H1 (cell line): ENCODE data around the gene PGBD4. TPM values are rescaled to one million over a fixed set of nuclear protein-coding genes. Genes with fewer than 3 reads are reported as not detected.

Source experiments
- CTCF ChIA-PET: fragments of 300-600 bp; sonication (Branson Sonifier 250); formaldehyde crosslinking; loops from one replicate; lab custom pipeline; 2021; ENCODE audit not compliant: partially characterized antibody; lab: Charles Lee
- POLR2A ChIA-PET: fragments of 300-600 bp; sonication (Branson Sonifier 250); formaldehyde crosslinking; loops from one replicate; lab custom pipeline; 2021; ENCODE audit warnings: inconsistent platforms; ENCODE audit not compliant: partially characterized antibody; lab: Charles Lee
- DNase-seq, 2 experiments: peaks; one replicate each; pipeline versions ENCODE4 v3.0.0 to v3.0.0-alpha.2; 2010 to 2022; ENCODE audit warnings: low spot score in 2 of 2, low read depth in 1 of 2, mixed read lengths in 1 of 2
- FAIRE-seq: peaks from 2 replicates; lab custom pipeline; 2011; peaks lifted over from hg19 to GRCh38; lab: Jason Lieb, UNC
- H2AFZ ChIP-seq: 2 replicates; pipeline ENCODE4 v1.8.1; 2012; ENCODE audit warnings: low read length, inconsistent platforms
- H2AK5ac ChIP-seq: 2 replicates; pipeline ENCODE4 v1.6.1; 2013; ENCODE audit warnings: low read depth, low read length
- H2BK120ac ChIP-seq: replicated peaks from 2 replicates; pipeline ENCODE3; 2013; ENCODE audit warnings: low read depth, low read length, inconsistent platforms
- H2BK12ac ChIP-seq: 2 replicates; pipeline ENCODE4 v1.6.1; 2013; ENCODE audit warnings: low read depth, low read length
- H2BK15ac ChIP-seq: 2 replicates; pipeline ENCODE4 v1.6.1; 2013; ENCODE audit warnings: low read length
- H2BK20ac ChIP-seq: 2 replicates; pipeline ENCODE4 v1.6.1; 2013; ENCODE audit warnings: low read length
- H2BK5ac ChIP-seq: 2 replicates; pipeline ENCODE4 v1.6.1; 2013; ENCODE audit warnings: low read depth, low read length
- H3K14ac ChIP-seq: 2 replicates; pipeline ENCODE4 v1.6.1; 2013; ENCODE audit warnings: inconsistent platforms; ENCODE audit not compliant: insufficient read length
- H3K18ac ChIP-seq: 2 replicates; pipeline ENCODE4 v1.6.1; 2013; ENCODE audit warnings: low read length; ENCODE audit errors: extremely low read depth
- H3K23ac ChIP-seq: 2 replicates; pipeline ENCODE4 v1.6.1; 2013; ENCODE audit warnings: inconsistent platforms; ENCODE audit not compliant: insufficient read length
- H3K23me2 ChIP-seq: 2 replicates; pipeline ENCODE4 v1.6.1; 2013; ENCODE audit warnings: low read depth, low read length
- H3K27ac ChIP-seq: 2 replicates; pipeline ENCODE4 v1.6.1; 2011; ENCODE audit warnings: low read depth, low read length, inconsistent platforms
- H3K27me3 ChIP-seq, 4 experiments: replicated peaks in 1 of 4; 1 replicate in 1 of 4; 2 replicates in 3 of 4; pipeline versions ENCODE4 v1.6.1 to v1.8.1; 2011 to 2013; ENCODE audit warnings: low read length in 3 of 4, mild to moderate bottlenecking in 3 of 4, inconsistent platforms in 2 of 4, mixed read lengths in 2 of 4, moderate library complexity in 1 of 4; ENCODE audit not compliant: control insufficient read depth in 3 of 4, insufficient read depth in 3 of 4; ENCODE audit errors: extremely low read depth in 1 of 4
- H3K36me3 ChIP-seq, 4 experiments: 2 replicates each; pipeline versions ENCODE4 v1.6.1 to v1.8.1; 2011 to 2013; ENCODE audit warnings: mild to moderate bottlenecking in 4 of 4, low read length in 3 of 4, moderate library complexity in 2 of 4, control low read depth in 1 of 4, inconsistent platforms in 1 of 4; ENCODE audit not compliant: insufficient read depth in 4 of 4, control insufficient read depth in 2 of 4
- H3K4ac ChIP-seq: replicated peaks from 2 replicates; pipeline ENCODE3; 2013; ENCODE audit warnings: low read length, low read depth, mixed read lengths, inconsistent platforms; ENCODE audit not compliant: insufficient read length
- H3K4me1 ChIP-seq, 4 experiments: replicated peaks in 1 of 4; 1 replicate in 1 of 4; 2 replicates in 3 of 4; pipeline versions ENCODE4 v1.6.1 to v1.8.1; 2011 to 2013; ENCODE audit warnings: low read length in 3 of 4, inconsistent platforms in 2 of 4, mixed read lengths in 1 of 4; ENCODE audit not compliant: insufficient read depth in 4 of 4, control insufficient read depth in 3 of 4
- H3K4me2 ChIP-seq, 2 experiments: 2 replicates each; pipeline versions ENCODE4 v1.6.1 to v1.8.1; 2011 to 2013; ENCODE audit warnings: low read depth in 2 of 2, low read length in 2 of 2, control low read depth in 1 of 2, inconsistent platforms in 1 of 2, mild to moderate bottlenecking in 1 of 2; ENCODE audit not compliant: insufficient read depth in 1 of 2
- H3K4me3 ChIP-seq, 4 experiments: fragments of 200-600, 300-600 bp in 1 of 4; sonication (generic), shearing (Covaris generic), sonication (Bioruptor Twin) in 1 of 4; 2 replicates each; pipeline versions ENCODE4 v1.5.1 to v1.8.1; 2011 to 2016; ENCODE audit warnings: low read length in 4 of 4, low read depth in 3 of 4, control low read depth in 2 of 4, inconsistent platforms in 2 of 4, mild to moderate bottlenecking in 2 of 4, mixed read lengths in 1 of 4, moderate library complexity in 1 of 4; ENCODE audit not compliant: insufficient read depth in 2 of 4; ENCODE audit errors: extremely low read depth in 1 of 4
- H3K56ac ChIP-seq: replicated peaks from 2 replicates; pipeline ENCODE3; 2013; ENCODE audit warnings: low read depth, mild to moderate bottlenecking, mixed read lengths, low read length, inconsistent platforms; ENCODE audit not compliant: insufficient read length
- H3K79me1 ChIP-seq: 2 replicates; pipeline ENCODE4 v1.6.1; 2013; ENCODE audit warnings: low read depth, low read length, control low read depth
- H3K79me2 ChIP-seq, 2 experiments: 2 replicates each; pipeline versions ENCODE4 v1.6.1 to v1.8.1; 2012 to 2013; ENCODE audit warnings: low read length in 2 of 2, mild to moderate bottlenecking in 2 of 2, inconsistent platforms in 1 of 2; ENCODE audit not compliant: insufficient read depth in 2 of 2, control insufficient read depth in 1 of 2
- H3K9ac ChIP-seq, 4 experiments: replicated peaks in 1 of 4; 1 replicate in 1 of 4; 2 replicates in 3 of 4; pipeline versions ENCODE4 v1.6.1 to v1.8.1; 2011 to 2013; ENCODE audit warnings: low read depth in 3 of 4, low read length in 3 of 4, control low read depth in 2 of 4, mild to moderate bottlenecking in 2 of 4, moderate library complexity in 2 of 4, inconsistent platforms in 1 of 4; ENCODE audit errors: extremely low read depth in 1 of 4
- H3K9me3 ChIP-seq, 2 experiments: 2 replicates each; pipeline versions ENCODE4 v1.6.1 to v1.8.1; 2012 to 2013; ENCODE audit warnings: mild to moderate bottlenecking in 2 of 2, moderate library complexity in 2 of 2, control low read depth in 1 of 2, inconsistent platforms in 1 of 2, low read depth in 1 of 2, low read length in 1 of 2, mixed read lengths in 1 of 2; ENCODE audit not compliant: insufficient read depth in 2 of 2
- H4K20me1 ChIP-seq, 2 experiments: replicated peaks in 1 of 2; 2 replicates each; pipeline versions ENCODE3 to v1.8.1; 2011 to 2013; ENCODE audit warnings: inconsistent platforms in 2 of 2, low read length in 2 of 2, mild to moderate bottlenecking in 1 of 2; ENCODE audit not compliant: insufficient read depth in 2 of 2, control insufficient read depth in 1 of 2
- H4K5ac ChIP-seq: 2 replicates; pipeline ENCODE4 v1.6.1; 2013; ENCODE audit warnings: low read length, low read depth, mixed read lengths, inconsistent platforms; ENCODE audit not compliant: insufficient read length
- H4K8ac ChIP-seq: 2 replicates; pipeline ENCODE4 v1.8.0; 2013; ENCODE audit warnings: mild to moderate bottlenecking, moderate library complexity, low read length, inconsistent platforms; ENCODE audit not compliant: insufficient read depth; ENCODE audit errors: extremely low read depth
- H4K91ac ChIP-seq: replicated peaks from 2 replicates; pipeline ENCODE3; 2013; ENCODE audit warnings: low read length, mixed read lengths, inconsistent platforms; ENCODE audit not compliant: insufficient read length
- RAD21 ChIP-seq, 2 experiments: IDR thresholded peaks in 1 of 2; conservative IDR thresholded peaks in 1 of 2; 2 replicates each; pipeline ENCODE4 v1.6.1; 2011; ENCODE audit warnings: low read depth in 2 of 2, low read length in 2 of 2, improper control_type of control experiment in 1 of 2, inconsistent platforms in 1 of 2, mild to moderate bottlenecking in 1 of 2, moderate library complexity in 1 of 2
- RNF2 ChIP-seq: fragments of 200-900, 300-1000 bp; sonication (generic); IDR thresholded peaks from 2 replicates; pipeline ENCODE4 v1.7.1; 2016; ENCODE audit warnings: borderline replicate concordance, low read depth, mild to moderate bottlenecking, antibody characterized with exemption, low read length; ENCODE audit not compliant: poor library complexity, severe bottlenecking; ENCODE audit errors: missing control alignments
- SAP30 ChIP-seq: fragments of 300-600 bp; sonication (generic); IDR thresholded peaks from 2 replicates; pipeline ENCODE4 v1.7.1; 2012; ENCODE audit warnings: low read length, moderate library complexity, mild to moderate bottlenecking, inconsistent platforms; ENCODE audit not compliant: insufficient read depth, insufficient replicate concordance
- TAF7 ChIP-seq: optimal IDR thresholded peaks from 2 replicates; pipeline ENCODE3; 2011; ENCODE audit warnings: low read depth, mild to moderate bottlenecking, inconsistent platforms, low read length, moderate library complexity, borderline replicate concordance
- TBP ChIP-seq: IDR thresholded peaks from 2 replicates; pipeline ENCODE4 v1.6.1; 2011; ENCODE audit warnings: low read depth, low read length, improper control_type of control experiment
- whole genome bisulfite sequencing, 2 experiments: shearing (Covaris generic) in 1 of 2; methylation state at CpG; one replicate each; pipeline versions ENCODE4 v1.1.6 to v1.1.7; 2013 to 2015; ENCODE audit warnings: low lambda C conversion rate in 2 of 2, mixed read lengths in 2 of 2, inconsistent platforms in 1 of 2, low coverage in 1 of 2, missing lambda C conversion rate in 1 of 2; ENCODE audit not compliant: insufficient replicate concordance in 2 of 2, insufficient coverage in 1 of 2, insufficient read length in 1 of 2; ENCODE audit errors: extremely low coverage in 1 of 2, missing lambda C conversion rate in 1 of 2; 5-methylcytosine and 5-hydroxymethylcytosine counted together
- polyA plus RNA-seq, 7 experiments: library from polyadenylated mRNA; depleted of rRNA in 3 of 7; stranded (reverse) in 5 of 7; unstranded in 2 of 7; fragments of >200 nt in 5 of 7; fragments of 200-250 nt in 2 of 7; gene quantifications; 1 replicate in 5 of 7; 2 replicates in 1 of 7; 4 replicates in 1 of 7; pipeline versions ENCODE4 v1.2.1 to v1.2.3, GENCODE V29; 2011 to 2013; ENCODE audit warnings: missing spikeins in 2 of 7, mixed read lengths in 2 of 7
- total RNA-seq: library from RNA; stranded (reverse); fragmentation: NEBNext Ultra II Directional; extraction: Animal tissue kit (Norgen Biotek cat#: 25700); gene quantifications from 2 replicates; pipeline ENCODE4 v1.2.1, GENCODE V29; 2021

PGBD4 gene
- total and polyA plus RNA-seq, 2 of the 8 experiments (the other 6 are each of a cell fraction or from before 2014, with no cell fraction given), result 0.68 to 0.76 TPM

DNA sequence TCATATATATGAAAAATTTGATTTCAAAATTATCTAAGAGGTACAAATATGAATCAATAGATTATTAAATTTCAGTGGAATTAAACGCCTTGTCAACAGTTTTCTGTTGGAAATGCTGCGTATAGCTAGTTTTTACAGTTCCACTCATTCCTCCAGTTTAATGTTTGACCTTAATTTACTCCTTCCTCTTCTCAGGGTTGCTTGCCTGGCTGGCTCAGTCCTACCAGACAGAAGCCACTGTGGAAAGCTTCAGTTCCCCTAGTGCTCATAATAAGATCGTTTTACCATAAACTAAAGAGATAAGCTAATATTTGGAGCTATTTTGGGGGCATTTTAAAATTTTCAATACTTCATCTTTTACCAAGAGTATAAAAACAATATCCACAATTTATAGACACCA is 23.0 kb upstream of the PGBD4 start:
- FAIRE-seq (no peak), DNase-seq (no peak)
- WGBS, 2 experiments, result 91% methylated on average over 3 of the region's 3 CpGs; no CpG with 5 or more reads in 1 of the 2 experiments
- H3K79me2 ChIP-seq, result no peaks in the 10 kb centered on the region
- H3K9ac ChIP-seq, result no peak overlapping the region
- no peak overlapping the region for H3K4me3 ChIP-seq
- peaks cover 0 to 5% (median under 1%) of the 10 kb centered on the region in 4 experiments; a peak in 3 of 8 replicates for H3K36me3 ChIP-seq
- H2AFZ ChIP-seq, result no peak overlapping the region
- H2BK120ac ChIP-seq, result no peak overlapping the region
- no peak overlapping the region for H3K4ac ChIP-seq
- H4K91ac ChIP-seq, result no peak overlapping the region
- H3K79me1 ChIP-seq, result no peaks in the 10 kb centered on the region
- no peak overlapping the region for H3K14ac ChIP-seq
- H3K56ac ChIP-seq, result no peak overlapping the region
- H2BK20ac ChIP-seq, result no peak overlapping the region
- no peaks in the 10 kb centered on the region for H3K23me2 ChIP-seq
- H3K23ac ChIP-seq, result no peak overlapping the region
- H4K5ac ChIP-seq, result no peak overlapping the region
- H3K27ac ChIP-seq, result no peak overlapping the region
- no peak overlapping the region for H2AK5ac ChIP-seq
- ChIA-PET POLR2A (interaction anchor here (0.6 kb wide), 1 partner anchor 22 kb away, joined by 3 read pairs; no protein-coding TSS in a partner anchor), CTCF (interaction anchor here (1.2 to 2.1 kb wide), 2 partner anchors 30 to 162 kb away, joined by 4 to 6 read pairs; no protein-coding TSS in a partner anchor)
- H3K4me1 ChIP-seq, result no peaks in the 10 kb centered on the region
- no peaks in the 10 kb centered on the region for H3K27me3 ChIP-seq
- H4K8ac ChIP-seq, result no peak overlapping the region
- no peak overlapping the region for H2BK15ac ChIP-seq
- no peaks in the 10 kb centered on the region for H4K20me1 ChIP-seq
- H2BK5ac ChIP-seq, result no peak overlapping the region
- no peak overlapping the region for H3K4me2 ChIP-seq
- no peak overlapping the region for H3K18ac ChIP-seq
- no peak overlapping the region for H2BK12ac ChIP-seq
- no peaks in the 10 kb centered on the region for H3K9me3 ChIP-seq
- TF ChIP-seq RAD21 (IDR thresholded peaks at IDR 0.05 in 1 of 2, conservative IDR thresholded peaks at IDR 0.05 in 1 of 2; ENCODE audit: low read depth in 2 of 2, low read length in 2 of 2), result no peak
- TF ChIP-seq TBP, result no peak
- no peak for TF ChIP-seq TAF7
- TF ChIP-seq SAP30, result no peak
- TF ChIP-seq RNF2, result no peak
